T-cell (primary cell): ENCODE measurements around the gene DSC2. TPM values are rescaled to one million over a fixed set of nuclear protein-coding genes. Genes with fewer than 3 reads are reported as not detected.

ENCODE experiments used
- ATAC-seq, 4 experiments: fragments of 200-7000 bp in 3 of 4; fragments of 150-1000 bp in 1 of 4; cut with Tn5 transposase; replicated peaks in 1 of 4; 1 replicate in 3 of 4; 2 replicates in 1 of 4; pipeline ENCODE4 v1.10.0; 2021; ENCODE audit warnings: moderate library complexity in 3 of 4, mild to moderate bottlenecking in 2 of 4, moderate number of reproducible peaks in 1 of 4
- CTCF ChIA-PET, 2 donors: fragments of 300-600 bp; sonication (Branson Sonifier 250); formaldehyde crosslinking; loops; one replicate each; lab custom pipeline; 2022; ENCODE audit warnings: antibody characterized with exemption in 2 of 2; lab: Charles Lee
- POLR2A ChIA-PET, 2 donors: fragments of 300-600 bp; sonication (Branson Sonifier 250); formaldehyde crosslinking; loops; one replicate each; lab custom pipeline; 2022; ENCODE audit warnings: antibody characterized with exemption in 2 of 2; lab: Charles Lee
- DNase-seq, 35 experiments: peaks; one replicate each; pipeline versions ENCODE4 v3.0.0 to v3.0.0-alpha.2; 2013 to 2023
- H3K27ac ChIP-seq: one replicate; pipeline ENCODE4 v1.5.1; 2013; ENCODE audit warnings: low read length
- H3K27me3 ChIP-seq, 2 experiments: replicated peaks in 1 of 2; 1 replicate in 1 of 2; 2 replicates in 1 of 2; pipeline versions ENCODE4 v1.6.1 to v1.7.0; 2013; ENCODE audit warnings: low read length in 1 of 2, mixed read lengths in 1 of 2; ENCODE audit not compliant: control insufficient read depth in 2 of 2, insufficient read depth in 2 of 2; ENCODE audit errors: extremely low read depth in 1 of 2
- H3K36me3 ChIP-seq, 2 donors: 1 replicate in 1 of 2; 2 replicates in 1 of 2; pipeline versions ENCODE4 v1.6.1 to v1.7.0; 2013; ENCODE audit warnings: low read length in 1 of 2; ENCODE audit not compliant: control insufficient read depth in 2 of 2, insufficient read depth in 1 of 2; ENCODE audit errors: extremely low read depth in 1 of 2
- H3K4me1 ChIP-seq, 2 experiments: 1 replicate in 1 of 2; 2 replicates in 1 of 2; pipeline versions ENCODE4 v1.6.1 to v1.7.0; 2013; ENCODE audit warnings: low read length in 2 of 2, mixed read lengths in 1 of 2; ENCODE audit not compliant: insufficient read depth in 2 of 2, control insufficient read depth in 1 of 2; ENCODE audit errors: extremely low read depth in 1 of 2
- H3K4me3 ChIP-seq, 2 donors: 1 replicate in 1 of 2; 2 replicates in 1 of 2; pipeline versions ENCODE4 v1.5.1 to v1.7.0; 2013; ENCODE audit warnings: mild to moderate bottlenecking in 2 of 2, low read length in 1 of 2, moderate library complexity in 1 of 2; ENCODE audit not compliant: control insufficient read depth in 1 of 2; ENCODE audit errors: extremely low read depth in 1 of 2
- H3K9me3 ChIP-seq: 2 replicates; pipeline ENCODE4 v1.7.0; 2013
- H3K27ac Mint-ChIP-seq, 2 donors: one replicate each; pipeline ENCODE4 v1.8.0; 2020 to 2021; ENCODE audit warnings: mild to moderate bottlenecking in 2 of 2, mixed read lengths in 2 of 2
- H3K27me3 Mint-ChIP-seq, 2 donors: one replicate each; pipeline ENCODE4 v1.8.0; 2021 to 2022; ENCODE audit warnings: mixed read lengths in 2 of 2
- H3K36me3 Mint-ChIP-seq: one replicate; pipeline ENCODE4 v1.8.0; 2021; ENCODE audit warnings: mixed read lengths
- H3K4me1 Mint-ChIP-seq, 3 donors: one replicate each; pipeline ENCODE4 v1.8.0; 2020 to 2022; ENCODE audit warnings: mixed read lengths in 3 of 3, mild to moderate bottlenecking in 1 of 3
- H3K4me3 Mint-ChIP-seq, 3 donors: one replicate each; pipeline ENCODE4 v1.8.0; 2020 to 2022; ENCODE audit warnings: mild to moderate bottlenecking in 3 of 3, mixed read lengths in 3 of 3, moderate library complexity in 3 of 3
- H3K9me3 Mint-ChIP-seq, 3 donors: one replicate each; pipeline ENCODE4 v1.8.0; 2020 to 2022; ENCODE audit warnings: mixed read lengths in 3 of 3
- WGBS: methylation state at CpG from one replicate; pipeline ENCODE4 v1.1.5; 2013; ENCODE audit warnings: missing lambda C conversion rate; ENCODE audit not compliant: insufficient coverage; 5-methylcytosine and 5-hydroxymethylcytosine counted together
- total RNA-seq, 35 experiments: library from RNA in 6 of 35; stranded (reverse) in 6 of 35; fragments of 120-200 nt in 1 of 35; gene quantifications; one replicate each; pipeline versions ENCODE4 v1.2.1 to v1.2.4 and lab custom pipeline; 2013 to 2026

Gene DSC2
- total RNA-seq, 5 donors from 2014 or later (not counting 1 experiment from before 2014, with no cell fraction given): 0.09 to 0.16 (median 0.13) TPM; not detected in 2

- DNase-seq: no peak
- POLR2A ChIA-PET: no interaction called here
These were observed 58.5 kb downstream of the DSC2 start for GRCh38 chr18:31043709-31044108.

GRCh38 chr18:31042406-31043181, 59.6 kb downstream of the DSC2 start, which contains the start of gene DSC3:
TSS of gene DSC3 (minus strand) at chr18:31042742. CDS start at chr18:31042660, 82 bp downstream.
- peaks cover 29 to 39% of the 10 kb centered on the region in 2 donors for H3K27me3 Mint-ChIP-seq
- H3K4me3 Mint-ChIP-seq: peak within 1 kb of the TSS in 1 of 3 donors; percentile 53

More at GRCh38 chr18:31043709-31044108, 58.5 kb downstream of the DSC2 start:
- H3K4me3 ChIP-seq: no peak overlapping the region
- Mint-ChIP-seq H3K4me1 (no peaks in the 10 kb centered on the region), H3K36me3 (no peaks in the 10 kb centered on the region), H3K27ac (no peak overlapping the region), H3K9me3 (peaks cover 0 to 20% (median 14%) of the 10 kb centered on the region in 3 donors), H3K4me3 (no peak overlapping the region), H3K27me3 (peaks cover 29 to 39% of the 10 kb centered on the region in 2 donors)
- no peak for ATAC-seq
- CTCF ChIA-PET: no interaction called here
- H3K4me1 ChIP-seq: no peaks in the 10 kb centered on the region
- H3K9me3 ChIP-seq: no peaks in the 10 kb centered on the region
- H3K27me3 ChIP-seq: peaks cover 10 to 18% of the 10 kb centered on the region in 2 experiments
- no peak overlapping the region for H3K27ac ChIP-seq
- 52% methylated on average over 6 of the region's 7 CpGs for WGBS
- no peaks in the 10 kb centered on the region for H3K36me3 ChIP-seq

GRCh38 chr18:31042084-31042405, 60.2 kb downstream of the DSC2 start:
- peaks cover 29 to 39% of the 10 kb centered on the region in 2 donors for H3K27me3 Mint-ChIP-seq
- H3K36me3 ChIP-seq: no peaks in the 10 kb centered on the region
- peaks cover 0 to 20% (median 14%) of the 10 kb centered on the region in 3 donors for H3K9me3 Mint-ChIP-seq
- no peaks in the 10 kb centered on the region for H3K4me1 ChIP-seq
- H3K4me3 ChIP-seq: no peak overlapping the region
- no peaks in the 10 kb centered on the region for H3K4me1 Mint-ChIP-seq
- H3K36me3 Mint-ChIP-seq: no peaks in the 10 kb centered on the region
- ChIA-PET CTCF (no interaction called here), POLR2A (no interaction called here)
- no peaks in the 10 kb centered on the region for H3K9me3 ChIP-seq
- H3K4me3 Mint-ChIP-seq: peak overlapping the region in 1 of 3 donors; percentile 53
- DNase-seq (no peak), ATAC-seq (no peak)
- H3K27me3 ChIP-seq: peaks cover 10 to 18% of the 10 kb centered on the region in 2 experiments
- H3K27ac ChIP-seq: no peak overlapping the region
- no peak overlapping the region for H3K27ac Mint-ChIP-seq
- 26% methylated on average over 14 of the region's 17 CpGs for WGBS

More at GRCh38 chr18:31042406-31043181, 59.6 kb downstream of the DSC2 start, which contains the start of gene DSC3:
- Histone ChIP-seq H3K27me3 (peaks cover 10 to 18% of the 10 kb centered on the region in 2 experiments), H3K27ac (no peak within 1 kb of the TSS), H3K4me1 (no peaks in the 10 kb centered on the region), H3K4me3 (peak within 1 kb of the TSS in 1 of 2 donors; percentile 3), H3K36me3 (no peaks in the 10 kb centered on the region), H3K9me3 (no peaks in the 10 kb centered on the region)
- DNase-seq (no peak), ATAC-seq (no peak)
- CTCF ChIA-PET: no interaction called here
- H3K9me3 Mint-ChIP-seq: peaks cover 0 to 20% (median 14%) of the 10 kb centered on the region in 3 donors
- H3K36me3 Mint-ChIP-seq: no peaks in the 10 kb centered on the region
- H3K4me1 Mint-ChIP-seq: no peaks in the 10 kb centered on the region
- WGBS: 10% methylated on average over 64 of the region's 73 CpGs
- H3K27ac Mint-ChIP-seq: no peak within 1 kb of the TSS
- POLR2A ChIA-PET: no interaction called here

GRCh38 chr18:31041271-31042083, 60.7 kb downstream of the DSC2 start:
- Histone ChIP-seq H3K36me3 (no peaks in the 10 kb centered on the region), H3K9me3 (no peaks in the 10 kb centered on the region), H3K27ac (no peak overlapping the region), H3K27me3 (peaks cover 10 to 18% of the 10 kb centered on the region in 2 experiments), H3K4me1 (no peaks in the 10 kb centered on the region), H3K4me3 (peak overlapping the region in 1 of 2 donors; percentile 3)
- Mint-ChIP-seq H3K27me3 (peaks cover 29 to 39% of the 10 kb centered on the region in 2 donors), H3K4me3 (peak overlapping the region in 1 of 3 donors; percentile 53), H3K27ac (no peak overlapping the region), H3K36me3 (no peaks in the 10 kb centered on the region), H3K9me3 (peaks cover 0 to 16% (median 14%) of the 10 kb centered on the region in 3 donors), H3K4me1 (no peaks in the 10 kb centered on the region)
- ATAC-seq: no peak
- CTCF ChIA-PET: no interaction called here
- 17% methylated on average over 50 of the region's 52 CpGs for WGBS
- POLR2A ChIA-PET: no interaction called here
- DNase-seq: no peak

- no peak for ATAC-seq
- Histone ChIP-seq H3K36me3 (no peaks in the 10 kb centered on the region), H3K27me3 (peaks cover 10 to 18% of the 10 kb centered on the region in 2 experiments), H3K4me1 (no peaks in the 10 kb centered on the region), H3K4me3 (no peak overlapping the region), H3K27ac (no peak overlapping the region), H3K9me3 (no peaks in the 10 kb centered on the region)
- WGBS: 9% methylated on average over 9 of the region's 18 CpGs
- ChIA-PET POLR2A (no interaction called here), CTCF (interaction anchor here in 1 of 2 donors (0.6 kb wide), 1 partner anchor 83 kb away, joined by 3 read pairs; no protein-coding TSS in a partner anchor)
- no peak for DNase-seq
- Mint-ChIP-seq H3K27me3 (peaks cover 29 to 39% of the 10 kb centered on the region in 2 donors), H3K4me3 (no peak overlapping the region), H3K36me3 (no peaks in the 10 kb centered on the region), H3K9me3 (peaks cover 0 to 13% (median 11%) of the 10 kb centered on the region in 3 donors), H3K27ac (no peak overlapping the region), H3K4me1 (no peaks in the 10 kb centered on the region)
These were observed 61.4 kb downstream of the DSC2 start for GRCh38 chr18:31040686-31041270.

- H3K4me3 Mint-ChIP-seq: no peak overlapping the region
- WGBS: 80% methylated on average over 1 of the region's 3 CpGs
- Histone ChIP-seq H3K36me3 (no peaks in the 10 kb centered on the region), H3K4me3 (no peak overlapping the region), H3K9me3 (no peaks in the 10 kb centered on the region), H3K27ac (no peak overlapping the region), H3K27me3 (peaks cover 9 to 16% of the 10 kb centered on the region in 2 experiments), H3K4me1 (no peaks in the 10 kb centered on the region)
- peaks cover 0 to 11% (median 9%) of the 10 kb centered on the region in 3 donors for H3K9me3 Mint-ChIP-seq
- ChIA-PET CTCF (no interaction called here), POLR2A (no interaction called here)
- DNase-seq (no peak), ATAC-seq (no peak)
- H3K4me1 Mint-ChIP-seq: no peaks in the 10 kb centered on the region
- H3K27ac Mint-ChIP-seq: no peak overlapping the region
- peaks cover 26 to 39% of the 10 kb centered on the region in 2 donors for H3K27me3 Mint-ChIP-seq
- no peaks in the 10 kb centered on the region for H3K36me3 Mint-ChIP-seq
These were observed 62.8 kb downstream of the DSC2 start for GRCh38 chr18:31039426-31039825.
